ENCODE measurements around the gene CSNK2B. TPM values are rescaled to one million over a fixed set of nuclear protein-coding genes. Genes with fewer than 3 reads are reported as not detected.

CSNK2B gene
- total and polyA plus RNA-seq, 9 of the 15 experiments (the other 6 are each of a cell fraction or from before 2014, with no cell fraction given): 120 to 1,126 (median 529) TPM

DNA sequence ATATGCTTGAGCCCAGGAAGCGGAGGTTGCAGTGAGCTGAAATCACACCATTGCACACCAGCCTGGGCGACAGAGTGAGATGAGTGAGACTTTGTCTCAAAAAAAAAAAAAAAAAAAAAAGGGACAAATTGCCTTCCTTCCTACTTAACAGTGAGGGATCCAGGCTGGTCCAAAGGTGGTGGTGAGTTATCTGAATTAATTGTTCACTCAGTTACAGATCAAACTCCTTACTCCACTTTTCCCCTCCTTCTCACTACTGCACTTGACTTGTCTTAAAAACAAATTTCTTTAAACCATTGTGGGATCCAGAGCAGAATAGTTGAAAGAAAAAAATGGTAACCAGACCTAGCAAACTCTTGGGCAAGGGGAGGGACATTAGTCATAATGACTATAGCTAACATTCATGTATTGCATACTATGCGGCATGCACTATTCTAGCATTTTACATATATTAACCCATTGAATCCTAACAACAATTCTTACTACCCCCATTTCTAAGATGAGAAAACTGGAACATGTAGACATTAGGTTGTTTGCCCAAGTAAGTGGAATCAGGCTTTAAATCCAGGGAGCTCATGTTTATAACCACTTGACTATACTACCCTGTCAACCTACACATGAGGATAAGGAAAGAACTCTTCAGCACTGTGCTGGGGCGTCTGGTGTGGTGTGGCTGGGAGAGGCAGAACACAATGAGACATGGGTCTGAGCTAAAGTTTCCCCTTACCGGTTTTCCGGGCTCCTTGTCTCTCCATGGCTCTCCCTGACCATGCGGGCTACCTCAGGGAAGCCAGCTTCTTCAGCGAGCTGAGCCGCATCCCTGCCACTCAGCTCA is 2.5 kb upstream of the CSNK2B start (continued):
- TF ChIP-seq ETS2 (tag; IDR thresholded peaks at IDR 0.05; ENCODE audit: borderline replicate concordance, poor library complexity, severe bottlenecking) (no peak), SOX6 (IDR thresholded peaks at IDR 0.05) (no peak), NCOR1 (IDR thresholded peaks at IDR 0.05) (no peak), SMAD1 (IDR thresholded peaks at IDR 0.05; ENCODE audit: low read depth, low read length, partially characterized antibody) (no peak), JUN (IDR thresholded peaks at IDR 0.05; ENCODE audit: borderline replicate concordance, low read depth, low read length) (no peak), JUN (CRISPR knock-in tag; IDR thresholded peaks at IDR 0.05; ENCODE audit: borderline replicate concordance) (no peak), MYNN (IDR thresholded peaks at IDR 0.05) (no peak), MYNN (CRISPR knock-in tag; IDR thresholded peaks at IDR 0.05) (no peak), MXI1 (IDR thresholded peaks at IDR 0.05; ENCODE audit: low read depth, low read length) (0 out of 2 replicates have a peak, but pooled peaks have one; percentile 40), SREBF1 (IDR thresholded peaks at IDR 0.05; ENCODE audit: borderline replicate concordance, low read depth, low read length) (no peak), JUNB (CRISPR knock-in tag; conservative IDR thresholded peaks at IDR 0.05) (no peak), ARID2 (IDR thresholded peaks at IDR 0.05) (no peak), NR2C2 (CRISPR knock-in tag; IDR thresholded peaks at IDR 0.05) (no peak), NR2C2 (tag; IDR thresholded peaks at IDR 0.05) (no peak), SUPT5H (IDR thresholded peaks at IDR 0.05) (no peak), NCOA6 (IDR thresholded peaks at IDR 0.05) (no peak), FOXJ3 (CRISPR knock-in tag; IDR thresholded peaks at IDR 0.05) (no peak), TCF3 (CRISPR knock-in tag; IDR thresholded peaks at IDR 0.05) (no peak)
- TF ChIP-seq, protein P1, sequence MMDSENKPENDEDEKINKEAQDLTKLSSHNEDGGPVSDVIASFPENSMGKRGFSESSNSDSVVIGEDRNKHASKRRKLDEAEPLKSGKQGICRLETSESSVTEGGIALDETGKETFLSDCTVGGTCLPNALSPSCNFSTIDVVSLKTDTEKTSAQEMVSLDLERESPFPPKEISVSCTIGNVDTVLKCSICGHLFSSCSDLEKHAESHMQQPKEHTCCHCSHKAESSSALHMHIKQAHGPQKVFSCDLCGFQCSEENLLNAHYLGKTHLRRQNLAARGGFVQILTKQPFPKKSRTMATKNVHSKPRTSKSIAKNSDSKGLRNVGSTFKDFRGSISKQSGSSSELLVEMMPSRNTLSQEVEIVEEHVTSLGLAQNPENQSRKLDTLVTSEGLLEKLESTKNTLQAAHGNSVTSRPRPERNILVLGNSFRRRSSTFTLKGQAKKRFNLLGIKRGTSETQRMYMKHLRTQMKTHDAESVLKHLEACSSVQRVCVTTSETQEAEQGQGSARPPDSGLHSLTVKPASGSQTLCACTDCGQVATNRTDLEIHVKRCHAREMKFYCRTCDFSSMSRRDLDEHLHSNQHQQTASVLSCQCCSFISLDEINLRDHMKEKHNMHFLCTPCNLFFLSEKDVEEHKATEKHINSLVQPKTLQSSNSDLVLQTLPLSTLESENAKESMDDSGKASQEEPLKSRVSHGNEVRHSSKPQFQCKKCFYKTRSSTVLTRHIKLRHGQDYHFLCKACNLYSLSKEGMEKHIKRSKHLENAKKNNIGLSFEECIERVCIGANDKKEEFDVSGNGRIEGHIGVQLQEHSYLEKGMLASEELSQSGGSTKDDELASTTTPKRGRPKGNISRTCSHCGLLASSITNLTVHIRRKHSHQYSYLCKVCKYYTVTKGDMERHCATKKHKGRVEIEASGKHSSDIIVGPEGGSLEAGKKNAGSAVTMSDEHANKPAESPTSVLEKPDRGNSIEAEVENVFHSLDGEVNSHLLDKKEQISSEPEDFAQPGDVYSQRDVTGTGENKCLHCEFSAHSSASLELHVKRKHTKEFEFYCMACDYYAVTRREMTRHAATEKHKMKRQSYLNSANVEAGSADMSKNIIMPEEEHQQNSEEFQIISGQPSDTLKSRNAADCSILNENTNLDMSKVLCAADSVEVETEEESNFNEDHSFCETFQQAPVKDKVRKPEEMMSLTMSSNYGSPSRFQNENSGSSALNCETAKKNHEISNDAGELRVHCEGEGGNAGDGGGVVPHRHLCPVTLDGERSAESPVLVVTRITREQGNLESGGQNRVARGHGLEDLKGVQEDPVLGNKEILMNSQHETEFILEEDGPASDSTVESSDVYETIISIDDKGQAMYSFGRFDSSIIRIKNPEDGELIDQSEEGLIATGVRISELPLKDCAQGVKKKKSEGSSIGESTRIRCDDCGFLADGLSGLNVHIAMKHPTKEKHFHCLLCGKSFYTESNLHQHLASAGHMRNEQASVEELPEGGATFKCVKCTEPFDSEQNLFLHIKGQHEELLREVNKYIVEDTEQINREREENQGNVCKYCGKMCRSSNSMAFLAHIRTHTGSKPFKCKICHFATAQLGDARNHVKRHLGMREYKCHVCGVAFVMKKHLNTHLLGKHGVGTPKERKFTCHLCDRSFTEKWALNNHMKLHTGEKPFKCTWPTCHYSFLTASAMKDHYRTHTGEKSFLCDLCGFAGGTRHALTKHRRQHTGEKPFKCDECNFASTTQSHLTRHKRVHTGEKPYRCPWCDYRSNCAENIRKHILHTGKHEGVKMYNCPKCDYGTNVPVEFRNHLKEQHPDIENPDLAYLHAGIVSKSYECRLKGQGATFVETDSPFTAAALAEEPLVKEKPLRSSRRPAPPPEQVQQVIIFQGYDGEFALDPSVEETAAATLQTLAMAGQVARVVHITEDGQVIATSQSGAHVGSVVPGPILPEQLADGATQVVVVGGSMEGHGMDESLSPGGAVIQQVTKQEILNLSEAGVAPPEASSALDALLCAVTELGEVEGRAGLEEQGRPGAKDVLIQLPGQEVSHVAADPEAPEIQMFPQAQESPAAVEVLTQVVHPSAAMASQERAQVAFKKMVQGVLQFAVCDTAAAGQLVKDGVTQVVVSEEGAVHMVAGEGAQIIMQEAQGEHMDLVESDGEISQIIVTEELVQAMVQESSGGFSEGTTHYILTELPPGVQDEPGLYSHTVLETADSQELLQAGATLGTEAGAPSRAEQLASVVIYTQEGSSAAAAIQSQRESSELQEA (IDR thresholded peaks at IDR 0.05; ENCODE audit: low read depth): no peak
